AG09309 (cell line): Measurements from ENCODE around the gene DYNLT5.
"Not testable (repeated sequence)": the region's sequence is repeated elsewhere in the genome, so short reads cannot be mapped to it uniquely, and the experiment has no call there.

Experiments
- DNase-seq: peaks from one replicate; pipeline ENCODE4 v3.0.0-alpha.2; 2010; ENCODE audit warnings: low read depth
- H3K4me3 ChIP-seq: 2 replicates; pipeline ENCODE4 v1.5.1; 2011; ENCODE audit warnings: mild to moderate bottlenecking, low read depth, low read length, moderate library complexity; ENCODE audit not compliant: control insufficient read depth
- CTCF ChIP-seq: IDR thresholded peaks from 2 replicates; pipeline ENCODE4 v1.5.1; 2011; ENCODE audit warnings: mild to moderate bottlenecking, low read depth, low read length, inconsistent platforms; ENCODE audit not compliant: insufficient read depth, control insufficient read depth; ENCODE audit errors: missing control alignments

DYNLT5 gene

DNA sequence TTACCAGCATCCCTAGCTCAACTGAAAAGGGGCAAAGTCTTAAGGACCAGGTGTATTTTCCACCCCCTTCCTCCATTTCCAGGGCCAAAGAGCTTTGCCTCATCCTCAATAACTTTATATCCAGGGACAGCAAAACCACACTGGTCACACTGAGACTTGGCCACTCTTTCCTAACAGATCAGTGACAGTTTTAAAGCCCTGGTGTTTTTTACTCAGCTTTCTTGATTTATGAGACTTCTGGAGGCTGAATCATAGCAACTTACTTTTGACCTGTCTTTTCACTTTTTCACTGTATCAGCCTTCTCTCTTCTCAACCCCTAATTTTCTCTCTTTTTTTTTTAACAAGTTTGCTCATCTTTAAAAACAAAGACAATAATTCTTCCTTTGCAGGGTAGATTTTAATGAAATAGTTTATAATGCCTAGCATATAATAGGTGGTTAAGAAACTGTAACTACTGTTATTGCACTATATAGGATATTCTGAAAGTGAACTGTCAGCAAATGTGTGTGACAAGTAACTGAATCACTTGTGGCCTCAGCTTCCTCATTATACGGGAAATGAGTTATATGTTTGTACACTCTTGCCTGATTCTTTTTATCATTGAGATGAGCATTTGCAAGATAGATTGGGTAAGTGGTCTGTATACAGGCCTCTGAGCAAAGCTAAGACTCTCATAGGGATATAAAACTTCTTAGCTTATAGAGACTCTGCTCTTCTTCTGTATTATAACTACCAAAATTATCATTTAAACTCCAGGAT lies 19.7 kb upstream of the DYNLT5 start:
- no peak for DNase-seq
- no peak overlapping the region for H3K4me3 ChIP-seq
- no peak for TF ChIP-seq CTCF

- H3K4me3 ChIP-seq = no peak overlapping the region
- DNase-seq = no peak
- no peak for TF ChIP-seq CTCF
These were observed 18.8 kb upstream of the DYNLT5 start for GRCh38 chr1:66733348-66734017.

GRCh38 chr1:66734531-66734930 lies 17.7 kb upstream of the DYNLT5 start:
- not testable (repeated sequence) for H3K4me3 ChIP-seq, DNase-seq

GRCh38 chr1:66737836-66738235 lies 14.4 kb upstream of the DYNLT5 start:
- no peak for TF ChIP-seq CTCF
- no peak for DNase-seq
- no peak overlapping the region for H3K4me3 ChIP-seq

DNA sequence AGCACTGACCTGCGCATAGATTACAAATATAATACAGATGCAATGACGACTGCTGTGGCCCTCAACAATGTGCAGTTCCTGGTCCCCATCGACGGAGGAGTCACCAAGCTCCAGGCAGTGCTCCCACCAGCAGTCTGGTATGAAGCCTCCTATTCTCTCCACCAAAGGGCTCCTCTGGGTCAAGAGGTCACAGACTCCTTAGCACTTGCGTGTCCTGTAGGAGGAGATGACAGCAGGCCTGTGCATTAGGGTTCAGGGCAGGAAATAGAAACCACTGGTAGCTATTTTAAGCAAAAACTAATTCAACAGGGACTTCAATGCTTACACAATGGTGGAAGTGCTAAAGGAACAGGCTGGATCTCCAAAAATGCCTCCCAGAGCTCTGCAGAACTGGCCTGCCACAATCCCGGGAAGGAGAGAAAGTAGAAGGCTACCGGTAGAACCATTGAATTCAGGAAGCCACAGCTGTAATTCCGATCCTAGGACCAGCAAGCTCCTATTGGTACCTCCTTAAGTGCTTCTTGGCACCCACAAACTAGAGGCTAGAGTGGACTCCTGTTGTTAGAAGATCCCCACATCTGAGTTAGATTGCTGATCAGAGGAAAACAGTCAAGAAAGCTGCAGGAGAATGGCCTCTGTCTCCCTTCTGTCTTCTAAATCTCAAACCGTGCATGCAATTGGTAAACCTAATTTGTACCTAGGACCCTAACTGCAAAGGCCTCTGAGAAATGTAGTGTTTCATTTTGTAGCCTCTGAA lies 12.7 kb upstream of the DYNLT5 start:
- DNase-seq = no peak
- TF ChIP-seq CTCF = no peak
- H3K4me3 ChIP-seq = no peak overlapping the region

- TF ChIP-seq CTCF = no peak
- H3K4me3 ChIP-seq = no peak overlapping the region
- DNase-seq = no peak
These were observed 6.8 kb upstream of the DYNLT5 start for GRCh38 chr1:66745451-66745850.

DNA sequence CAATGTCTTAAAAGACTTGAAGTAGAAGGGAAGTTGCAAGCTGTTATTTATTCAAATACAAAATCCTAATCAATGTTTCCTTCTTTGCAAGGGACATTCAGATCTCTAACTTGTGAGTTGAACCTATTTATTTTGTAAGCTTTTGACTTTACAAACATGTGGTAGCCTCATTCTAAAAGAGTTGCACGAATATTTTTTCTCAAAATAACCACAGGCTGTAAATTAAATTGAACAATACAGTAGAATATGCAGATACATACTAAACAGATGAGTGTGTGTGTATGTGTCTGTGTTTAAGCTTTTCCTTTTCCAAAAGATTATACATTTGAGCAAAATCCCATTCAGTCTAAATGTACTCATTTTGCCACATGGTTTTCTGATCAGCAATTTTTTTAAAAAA lies 4.8 kb upstream of the DYNLT5 start:
- no peak for TF ChIP-seq CTCF
- DNase-seq = peak; percentile 41
- no peak overlapping the region for H3K4me3 ChIP-seq
